ENCODE data around the gene NPAS3.

Gene NPAS3

DNA sequence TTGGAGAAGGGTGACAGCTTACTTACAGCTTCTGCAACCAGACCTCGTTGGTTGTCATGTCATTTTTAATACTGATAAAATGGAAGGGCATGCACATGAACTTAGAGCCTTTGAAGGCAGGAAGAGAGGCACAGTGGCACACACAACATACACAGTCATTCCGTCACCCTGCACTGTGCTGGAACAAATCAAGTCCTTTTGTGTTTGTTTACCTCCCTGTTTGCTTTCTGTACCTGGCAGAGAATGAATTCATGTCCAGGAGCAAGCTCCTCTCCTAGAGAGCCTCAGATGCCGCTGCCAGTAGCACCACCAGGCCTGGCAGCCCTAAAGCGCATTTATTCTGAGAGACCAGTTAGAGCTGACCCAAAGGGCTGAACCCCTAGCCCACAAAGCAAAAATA lies 551.9 kb downstream of the NPAS3 start:
- DNase-seq = no peak

DNA sequence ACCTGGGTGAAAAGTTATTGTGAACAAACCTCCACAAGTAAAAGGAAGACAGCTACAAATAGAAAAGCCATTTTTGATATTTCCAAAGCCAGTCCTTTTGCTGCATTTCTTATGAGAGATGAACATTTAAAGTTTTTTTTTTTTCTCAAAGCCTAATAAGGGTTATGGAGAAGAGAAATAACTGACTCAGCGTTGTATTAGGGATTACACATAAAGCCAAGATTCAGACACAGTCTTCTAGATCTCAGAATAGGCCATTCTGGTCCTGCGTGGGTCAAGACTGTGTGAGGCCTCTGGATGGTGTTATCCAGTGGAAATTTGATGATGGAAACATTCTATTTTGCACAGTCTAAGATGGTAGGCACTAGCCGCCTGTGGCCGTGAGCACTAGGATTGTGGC lies 552.4 kb downstream of the NPAS3 start:
- DNase-seq = no peak

- DNase-seq = no peak
These were observed 553.8 kb downstream of the NPAS3 start for GRCh38 chr14:33492491-33492890.

- no peak for DNase-seq
These were observed 554.6 kb downstream of the NPAS3 start for GRCh38 chr14:33493266-33493665.

GRCh38 chr14:33493990-33494389 lies 555.3 kb downstream of the NPAS3 start:
- no peak for DNase-seq

DNA sequence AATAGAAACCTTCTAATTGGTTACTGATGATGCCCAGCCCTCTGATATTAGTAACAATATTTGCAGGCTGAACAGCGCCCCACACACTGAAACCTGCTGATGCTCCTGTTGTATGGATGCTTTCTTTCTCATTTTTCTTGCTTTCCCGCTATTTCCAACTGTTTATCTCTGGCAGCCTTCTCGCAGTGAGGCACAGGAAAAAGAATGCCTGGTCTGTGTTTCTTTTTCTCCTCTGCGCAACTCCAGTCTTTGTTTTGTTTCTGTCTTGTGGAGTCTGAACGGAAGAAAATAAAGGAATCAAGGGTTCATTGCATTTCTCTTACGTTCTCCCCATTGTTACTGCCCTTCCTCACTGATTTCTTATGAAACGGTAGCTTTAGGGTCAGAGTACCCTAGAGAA lies 561.0 kb downstream of the NPAS3 start:
- no peak for DNase-seq

DNA sequence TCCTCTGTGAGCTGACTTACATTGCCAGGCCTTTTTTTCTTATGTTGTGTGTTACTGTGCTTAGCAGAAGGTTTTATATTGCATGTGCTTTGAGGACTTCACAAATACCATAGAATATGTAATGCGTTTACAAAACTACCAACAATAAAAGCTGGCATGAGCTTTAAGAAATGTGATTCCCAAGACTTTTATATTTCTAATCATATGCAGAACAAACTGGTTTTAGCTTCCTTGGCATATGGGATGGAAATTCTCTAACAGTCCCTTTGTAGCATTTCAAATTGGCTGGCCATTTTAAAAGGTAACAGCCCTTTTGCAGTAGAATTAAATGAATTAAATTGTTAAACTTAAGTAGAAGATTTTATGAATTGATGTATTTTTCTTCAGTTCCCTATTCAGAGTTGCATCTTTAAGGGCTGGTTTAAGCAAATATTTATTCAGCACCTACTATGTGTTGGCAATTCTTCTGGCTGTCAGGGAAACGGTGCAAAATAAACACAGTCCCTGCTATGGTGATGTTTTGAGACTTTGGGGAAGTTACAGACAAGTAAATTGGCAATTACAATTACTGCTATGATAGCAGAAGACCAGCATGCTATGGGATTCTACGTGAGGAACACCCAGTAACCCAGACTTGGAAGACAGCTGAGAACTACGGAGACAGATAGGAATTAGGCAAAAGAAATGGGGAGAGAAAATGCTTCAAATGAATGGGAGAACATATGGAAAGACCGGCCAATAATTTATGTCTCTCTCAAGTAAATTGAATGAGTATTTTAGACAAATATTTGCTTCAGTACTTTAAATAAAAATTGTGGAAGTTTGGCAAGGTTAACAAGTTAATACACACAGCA lies 565.8 kb downstream of the NPAS3 start:
- no peak for DNase-seq

- DNase-seq = no peak
These were observed 566.7 kb downstream of the NPAS3 start for GRCh38 chr14:33505266-33505962.

DNA sequence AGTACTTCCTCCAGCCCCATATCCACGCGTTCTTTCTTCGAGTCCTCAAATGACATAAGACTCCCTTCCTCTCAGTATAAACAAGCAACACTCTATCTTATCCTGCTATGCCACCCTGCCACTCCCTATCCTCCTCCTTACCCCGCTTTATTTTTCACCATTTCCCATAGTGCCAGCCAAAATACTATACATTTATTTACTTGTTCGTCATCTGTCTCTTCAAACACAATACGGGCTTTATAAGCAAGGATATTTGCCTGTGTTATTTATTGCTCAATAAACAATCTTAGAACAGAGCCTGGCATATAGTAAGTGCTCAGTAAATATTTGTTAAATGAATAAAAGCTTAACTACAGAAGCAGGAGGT lies 567.3 kb downstream of the NPAS3 start:
- DNase-seq = no peak

- no peak for DNase-seq
These were observed 569.7 kb downstream of the NPAS3 start for GRCh38 chr14:33508126-33509062.

DNA sequence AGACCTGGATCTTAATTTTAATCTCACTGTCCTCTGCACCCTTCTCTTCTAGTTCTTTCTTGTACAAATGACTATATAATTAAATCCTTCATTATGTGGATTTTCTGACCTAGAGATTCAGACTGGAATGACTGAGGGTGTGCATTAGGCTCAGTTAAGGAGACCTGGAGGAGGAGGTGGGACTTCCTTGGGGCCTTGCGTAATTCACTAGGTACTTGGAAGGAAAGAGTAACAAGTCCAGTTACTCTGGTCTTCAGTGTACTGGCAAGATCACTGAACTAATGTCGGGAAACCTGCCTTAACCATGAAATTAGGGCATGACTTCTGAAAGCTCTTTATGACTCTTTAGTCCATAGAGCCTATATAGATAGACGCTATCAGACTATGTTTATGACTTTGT lies 570.8 kb downstream of the NPAS3 start:
- DNase-seq = no peak

DNA sequence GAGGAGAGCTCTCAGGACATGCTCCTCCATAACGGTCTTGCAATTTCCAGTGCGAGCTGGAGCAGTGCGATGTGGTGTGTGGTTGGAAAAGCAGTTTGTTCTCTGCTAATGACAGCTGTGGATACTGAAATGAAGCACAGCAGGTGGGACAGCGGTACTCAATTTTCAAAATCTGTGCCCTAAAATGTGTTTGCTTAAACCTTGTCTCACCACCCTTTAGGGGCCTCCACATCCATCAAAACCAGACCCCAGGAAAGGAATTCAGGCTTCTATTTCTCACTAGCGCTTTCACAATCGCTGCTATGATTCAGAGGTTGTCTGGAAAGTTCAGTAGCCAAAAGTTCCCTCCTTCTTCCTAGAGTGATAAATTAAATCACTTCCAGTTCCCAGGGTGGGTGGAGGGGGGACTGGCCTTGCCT lies 571.4 kb downstream of the NPAS3 start:
- DNase-seq = no peak

DNA sequence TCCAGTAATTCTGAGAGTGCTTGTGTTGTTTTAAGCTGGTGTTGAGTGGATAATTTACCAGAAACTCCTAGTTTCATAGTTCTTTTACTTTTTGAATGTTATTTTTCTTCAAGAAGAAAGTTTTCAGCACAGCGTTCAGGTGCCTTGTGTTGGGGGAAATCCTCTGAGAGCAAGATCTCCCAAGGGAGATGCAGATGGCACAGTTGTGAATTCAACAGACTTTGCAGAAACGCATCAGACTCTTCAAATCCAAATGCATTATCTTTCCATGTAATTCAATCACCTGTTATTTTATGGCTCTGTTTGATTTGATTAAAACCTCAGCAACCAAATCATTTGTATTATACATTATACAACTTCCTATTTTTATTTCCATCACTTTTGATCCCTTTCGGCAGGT lies 572.3 kb downstream of the NPAS3 start:
- no peak for DNase-seq

GRCh38 chr14:33511851-33512640 lies 573.4 kb downstream of the NPAS3 start:
- no peak for DNase-seq

GRCh38 chr14:33515441-33515840 lies 576.8 kb downstream of the NPAS3 start:
- no peak for DNase-seq

- DNase-seq = no peak
These were observed 577.2 kb downstream of the NPAS3 start for GRCh38 chr14:33515899-33516298.

DNA sequence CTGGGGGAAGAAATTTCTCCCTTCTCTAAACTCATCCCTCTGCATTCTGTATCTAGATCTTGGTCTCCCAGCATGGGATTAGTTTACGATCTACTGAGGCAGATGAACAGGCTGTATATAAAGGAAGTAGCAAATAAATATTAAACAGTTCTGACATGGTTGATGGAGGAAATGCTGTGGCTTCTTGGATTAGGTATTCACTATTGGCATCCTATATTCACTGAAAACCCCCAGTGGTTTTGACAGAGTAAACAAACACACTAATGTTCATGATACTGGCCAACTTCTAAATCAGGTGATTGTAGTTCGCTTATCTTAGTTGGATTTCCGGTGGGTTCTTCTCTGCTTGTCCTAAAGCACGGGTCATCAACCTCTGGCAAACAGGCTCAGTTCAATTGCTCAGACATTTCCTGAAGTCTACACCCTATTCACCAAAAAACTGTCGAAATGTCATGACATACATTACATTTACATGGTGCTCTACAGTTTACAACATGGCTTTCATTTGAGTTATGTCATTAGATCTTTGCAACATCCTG lies 578.3 kb downstream of the NPAS3 start:
- DNase-seq = no peak

GRCh38 chr14:33521192-33521591 lies 582.5 kb downstream of the NPAS3 start:
- no peak for DNase-seq

DNA sequence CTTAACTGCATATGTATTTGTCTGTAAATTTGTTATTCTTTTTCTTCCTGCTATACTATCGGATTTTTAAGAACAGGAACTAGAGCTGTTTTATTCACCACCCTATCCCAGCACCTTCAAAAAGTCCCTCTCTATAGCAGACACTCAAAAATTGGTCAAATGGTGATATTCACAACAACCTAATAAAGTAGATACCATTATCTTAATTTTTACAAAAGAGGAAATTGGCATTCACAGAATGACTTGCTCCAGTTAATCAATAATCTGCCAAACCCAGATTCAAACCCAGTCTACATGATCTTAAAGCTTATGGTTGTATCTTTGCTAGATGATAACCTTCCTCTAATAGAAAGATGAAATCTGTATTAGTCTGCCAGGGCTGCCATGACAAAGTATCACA lies 585.6 kb downstream of the NPAS3 start:
- DNase-seq = no peak

GRCh38 chr14:33525626-33526025 lies 586.9 kb downstream of the NPAS3 start:
- no peak for DNase-seq

GRCh38 chr14:33527023-33527634 lies 588.5 kb downstream of the NPAS3 start:
- no peak for DNase-seq

DNA sequence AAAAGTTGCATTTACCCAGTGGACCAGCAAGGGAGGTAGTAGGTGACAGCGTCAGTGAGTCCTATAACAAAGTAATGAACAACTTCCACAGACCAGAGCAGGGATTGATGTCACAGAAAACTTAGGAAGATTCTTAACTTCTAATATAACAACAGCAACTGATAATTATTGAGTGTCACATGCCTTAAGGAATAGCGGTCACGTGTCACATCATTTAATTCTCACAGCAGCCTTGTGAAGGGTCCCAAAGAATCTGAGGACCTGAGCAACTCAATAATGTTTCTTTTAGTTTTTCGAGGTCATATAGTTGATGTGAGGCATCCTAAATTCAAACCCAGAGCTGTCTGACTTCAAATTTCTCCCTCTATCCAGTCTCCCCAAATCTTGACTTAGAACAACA lies 590.0 kb downstream of the NPAS3 start:
- no peak for DNase-seq
